OCI-LY3 (cell line): ENCODE data around the gene GRIP2.

ENCODE experiments used
- CTCF ChIP-seq: fragments of 200-600, 300-600 bp; sonication (generic); IDR thresholded peaks from 2 replicates; pipeline ENCODE4 v1.5.1; 2014; ENCODE audit warnings: antibody characterized with exemption, low read length, low read depth
- EZH2phosphoT487 ChIP-seq: fragments of 200-600 bp; shearing (Covaris generic); IDR thresholded peaks from 2 replicates; pipeline ENCODE4 v1.6.1; 2018; ENCODE audit warnings: antibody characterized with exemption, mixed run types, low read depth

- TF ChIP-seq CTCF: no peak
- no peak for TF ChIP-seq EZH2phosphoT487
Measured at GRCh38 chr3:14537590-14538450, 2.3 kb downstream of the GRIP2 start.
